OCI-LY7 (cell line): Measurements from ENCODE around the gene RGS17. TPM values are rescaled to one million over a fixed set of nuclear protein-coding genes. Genes with fewer than 3 reads are reported as not detected.

ENCODE experiments used
- BruUV-seq: library from RNA; stranded (reverse); fragments of 400-500 nt; replicated peaks from 2 replicates; lab custom pipeline; 2021; lab: Mats Ljungman, UMichigan
- CTCF ChIA-PET: fragments of 300-600 bp; sonication (Branson Sonifier 250); formaldehyde crosslinking; loops from one replicate; lab custom pipeline; 2022; ENCODE audit warnings: antibody characterized with exemption; ENCODE audit not compliant: unreplicated experiment; lab: Charles Lee
- POLR2A ChIA-PET: fragments of 300-600 bp; sonication (Branson Sonifier 250); formaldehyde crosslinking; loops from one replicate; lab custom pipeline; 2022; ENCODE audit warnings: antibody characterized with exemption; lab: Charles Lee
- DNase-seq: peaks from one replicate; pipeline ENCODE4 v3.0.0-alpha.2; 2015; ENCODE audit warnings: low spot score
- H2AFZ ChIP-seq: fragments of 200-600 bp; sonication (generic), shearing (Covaris generic); 2 replicates; pipeline ENCODE4 v1.6.1; 2014; ENCODE audit warnings: mild to moderate bottlenecking, antibody characterized with exemption, low read length, moderate library complexity
- H3K27ac ChIP-seq: fragments of 200-600 bp; sonication (generic); 2 replicates; pipeline ENCODE4 v1.5.1; 2014; ENCODE audit warnings: mixed run types, low read depth, mild to moderate bottlenecking, moderate library complexity, low read length, inconsistent platforms; ENCODE audit not compliant: poor library complexity, severe bottlenecking
- H3K36me3 ChIP-seq: fragments of 200-600 bp; sonication (generic); 2 replicates; pipeline ENCODE4 v1.6.1; 2014; ENCODE audit warnings: mild to moderate bottlenecking, antibody characterized with exemption, low read length, moderate library complexity, mixed read lengths; ENCODE audit not compliant: insufficient read depth
- H3K4me1 ChIP-seq: fragments of 200-600 bp; sonication (generic); 2 replicates; pipeline ENCODE4 v1.5.1; 2014; ENCODE audit warnings: mild to moderate bottlenecking, low read length; ENCODE audit not compliant: insufficient read depth, poor library complexity, severe bottlenecking
- H3K4me2 ChIP-seq: fragments of 200-600 bp; sonication (generic); 2 replicates; pipeline ENCODE4 v1.6.1; 2014; ENCODE audit warnings: mild to moderate bottlenecking, low read length
- H3K4me3 ChIP-seq: fragments of 200-600 bp; sonication (generic); 2 replicates; pipeline ENCODE4 v1.5.1; 2014; ENCODE audit warnings: mild to moderate bottlenecking, low read depth, low read length; ENCODE audit not compliant: poor library complexity, severe bottlenecking
- H3K79me2 ChIP-seq: fragments of 200-600 bp; sonication (generic); 2 replicates; pipeline ENCODE4 v1.6.1; 2016; ENCODE audit warnings: low read depth, mild to moderate bottlenecking, low read length, moderate library complexity, mixed read lengths; ENCODE audit not compliant: insufficient read depth
- H3K9me2 ChIP-seq: fragments of 200-600 bp; sonication (generic); 2 replicates; pipeline ENCODE4 v1.6.1; 2016; ENCODE audit warnings: mild to moderate bottlenecking, low read length, mixed read lengths; ENCODE audit not compliant: insufficient read depth
- H3K9me3 ChIP-seq: fragments of 200-600 bp; sonication (generic); 2 replicates; pipeline ENCODE4 v1.6.1; 2014; ENCODE audit warnings: mild to moderate bottlenecking, mixed run types, low read length, mixed read lengths
- H4K20me1 ChIP-seq: fragments of 200-600 bp; sonication (generic); 2 replicates; pipeline ENCODE4 v1.6.1; 2014; ENCODE audit warnings: mild to moderate bottlenecking, antibody characterized with exemption, low read length, moderate library complexity, mixed read lengths; ENCODE audit not compliant: insufficient read depth
- EZH2phosphoT487 ChIP-seq: fragments of 200-600 bp; sonication (generic); IDR thresholded peaks from 2 replicates; pipeline ENCODE4 v1.6.1; 2018; ENCODE audit warnings: low read depth, borderline replicate concordance, mild to moderate bottlenecking, mixed run types, antibody characterized with exemption, low read length, moderate library complexity, mixed read lengths
- intact Hi-C: fragments of 100-400 bp; cut with micrococcal nuclease; formaldehyde crosslinking; loops from one replicate; pipeline ENCODE4 v1.10.0; 2022; ENCODE audit not compliant: unreplicated experiment
- total RNA-seq, 2 experiments: library from RNA; depleted of rRNA in 1 of 2; stranded (reverse); fragments of >200 nt in 1 of 2; shearing (Covaris generic) in 1 of 2; gene quantifications; 2 replicates each; pipeline ENCODE4 v1.2.3, GENCODE V29; 2014 to 2022
- TF ChIP-seq, protein P1 (sequence below): fragments of 200-600 bp; sonication (generic); conservative IDR thresholded peaks from 2 replicates; pipeline ENCODE4 v1.5.1; 2014; ENCODE audit warnings: mild to moderate bottlenecking, antibody characterized with exemption, low read length, moderate library complexity, mixed read lengths

Gene RGS17
- total RNA-seq, 2 experiments from 2014 or later, result not detected

DNA sequence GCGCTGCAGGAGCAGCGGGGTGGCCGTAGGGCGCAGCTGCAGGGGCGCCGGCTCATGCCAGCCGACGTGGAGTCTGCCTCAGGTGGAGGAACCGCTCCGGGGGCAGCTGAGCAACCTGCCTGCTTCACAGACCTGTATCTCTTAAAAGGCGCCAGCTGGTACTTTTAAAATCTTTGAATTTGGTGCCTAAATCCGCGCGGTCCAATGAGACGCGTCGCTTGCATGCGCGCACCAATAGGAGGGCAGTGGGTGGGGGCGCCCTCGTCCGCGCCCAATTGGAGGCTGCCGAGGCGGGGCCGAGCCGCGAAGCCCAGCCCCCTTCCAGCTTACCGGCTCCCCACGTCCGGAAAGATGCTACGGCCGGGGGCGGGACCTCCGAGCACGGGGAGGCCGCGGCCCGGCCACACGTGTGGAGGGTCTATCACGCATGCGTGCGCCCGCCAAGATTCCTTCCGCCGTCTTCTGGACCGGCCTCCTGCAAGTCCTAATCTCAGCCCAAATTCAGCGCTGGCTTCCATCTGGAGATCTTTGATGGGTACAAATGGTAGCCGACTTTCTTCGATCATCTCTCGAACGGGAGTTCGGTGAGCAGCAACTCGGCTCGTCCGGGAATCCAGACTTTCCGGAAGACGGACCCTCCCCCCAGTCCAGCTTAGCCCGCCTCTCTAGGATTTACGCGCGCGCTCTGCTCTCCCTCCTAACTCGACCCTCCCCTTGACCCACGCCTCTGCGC is 148.0 kb downstream of the RGS17 start, which contains the start of gene FBXO5:
FBXO5 (minus strand) TSS at position 138 of the 733 bp plus-strand sequence; CDS start at position 56, 82 bp downstream.
- H3K9me3 ChIP-seq, result 0 out of 2 replicates have a peak, but pooled peaks cover 4% of the 10 kb centered on the region
- intact Hi-C loops, result loop anchor here (2.0 to 5.0 kb wide), 6 partner anchors 20 to 1591 kb away; partner anchors contain the start of genes MTRF1L, RMND1 and ZBTB2
- peaks cover 65% of the 10 kb centered on the region for H3K36me3 ChIP-seq
- peak within 1 kb of the TSS; percentile 87 for H3K27ac ChIP-seq
- ChIA-PET CTCF (no interaction called here), POLR2A (interaction anchor here (0.7 to 1.4 kb wide), 9 partner anchors 9 to 302 kb away, joined by 3 to 8 read pairs (median 4); no protein-coding TSS in a partner anchor)
- peaks cover 84% of the 10 kb centered on the region for H3K79me2 ChIP-seq
- peak within 1 kb of the TSS; percentile 98 for H3K4me3 ChIP-seq
- TF ChIP-seq EZH2phosphoT487, result no peak
- TF ChIP-seq, protein P1, sequence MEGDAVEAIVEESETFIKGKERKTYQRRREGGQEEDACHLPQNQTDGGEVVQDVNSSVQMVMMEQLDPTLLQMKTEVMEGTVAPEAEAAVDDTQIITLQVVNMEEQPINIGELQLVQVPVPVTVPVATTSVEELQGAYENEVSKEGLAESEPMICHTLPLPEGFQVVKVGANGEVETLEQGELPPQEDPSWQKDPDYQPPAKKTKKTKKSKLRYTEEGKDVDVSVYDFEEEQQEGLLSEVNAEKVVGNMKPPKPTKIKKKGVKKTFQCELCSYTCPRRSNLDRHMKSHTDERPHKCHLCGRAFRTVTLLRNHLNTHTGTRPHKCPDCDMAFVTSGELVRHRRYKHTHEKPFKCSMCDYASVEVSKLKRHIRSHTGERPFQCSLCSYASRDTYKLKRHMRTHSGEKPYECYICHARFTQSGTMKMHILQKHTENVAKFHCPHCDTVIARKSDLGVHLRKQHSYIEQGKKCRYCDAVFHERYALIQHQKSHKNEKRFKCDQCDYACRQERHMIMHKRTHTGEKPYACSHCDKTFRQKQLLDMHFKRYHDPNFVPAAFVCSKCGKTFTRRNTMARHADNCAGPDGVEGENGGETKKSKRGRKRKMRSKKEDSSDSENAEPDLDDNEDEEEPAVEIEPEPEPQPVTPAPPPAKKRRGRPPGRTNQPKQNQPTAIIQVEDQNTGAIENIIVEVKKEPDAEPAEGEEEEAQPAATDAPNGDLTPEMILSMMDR, result no peak
- peaks cover 30% of the 10 kb centered on the region for H4K20me1 ChIP-seq
- peak within 1 kb of the TSS; percentile 32; the same call in 1 of the 2 replicates for H2AFZ ChIP-seq
- peaks cover 43% of the 10 kb centered on the region for H3K4me1 ChIP-seq
- peak; percentile 98 for DNase-seq
- H3K4me2 ChIP-seq, result peak within 1 kb of the TSS; percentile 85
- no TSS peak for BruUV-seq
- H3K9me2 ChIP-seq, result no peaks in the 10 kb centered on the region

DNA sequence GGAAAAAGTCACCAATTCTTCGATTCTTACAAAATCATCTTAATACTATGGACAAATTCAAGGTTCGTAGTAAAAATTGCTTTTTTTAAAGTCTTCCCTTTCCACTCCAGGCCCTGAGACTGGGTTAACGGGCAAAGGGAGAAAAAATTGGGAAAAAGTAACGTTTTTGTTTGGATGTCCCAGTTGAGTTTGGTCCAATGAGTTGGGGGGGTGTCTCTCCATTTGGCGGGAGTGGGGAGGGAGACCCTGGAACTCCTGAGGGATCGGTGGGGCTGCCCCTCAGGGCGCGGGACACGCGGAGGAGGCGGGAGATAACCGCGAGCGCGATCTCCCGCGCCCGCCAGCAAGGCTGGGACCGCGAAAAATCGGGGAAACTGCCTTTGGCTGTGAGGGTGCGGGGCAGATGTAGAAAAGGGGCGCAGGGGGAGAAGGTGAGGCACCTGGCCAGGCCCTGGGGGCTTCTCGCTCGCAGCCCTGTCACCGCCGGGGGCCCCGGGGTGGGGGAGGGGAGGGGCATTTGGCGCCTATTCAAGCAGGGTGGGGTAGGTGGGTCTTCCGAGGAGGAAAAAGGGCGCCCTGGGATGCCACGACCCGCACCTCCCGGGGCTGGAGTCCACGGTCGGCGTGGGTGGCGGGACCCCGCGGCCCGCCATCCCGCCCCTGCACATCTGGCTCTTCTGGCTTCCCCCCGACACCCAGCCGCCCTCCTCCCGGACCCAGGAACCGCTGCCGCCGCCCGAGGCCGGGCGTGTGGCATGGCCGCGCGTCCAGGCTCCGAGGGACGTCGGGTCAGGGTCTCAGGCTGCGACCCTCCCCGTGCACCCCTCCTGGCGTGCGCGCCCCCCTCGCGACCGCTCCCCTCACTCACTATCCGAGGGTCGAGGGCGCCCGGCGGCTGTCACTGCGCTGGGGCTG is 148.8 kb downstream of the RGS17 start:
- Histone ChIP-seq H4K20me1 (peaks cover 39% of the 10 kb centered on the region), H3K36me3 (peaks cover 72% of the 10 kb centered on the region), H3K27ac (peak overlapping the region; percentile 86), H3K4me2 (peak overlapping the region; percentile 85), H2AFZ (peak overlapping the region; percentile 4; the same call in 1 of the 2 replicates), H3K9me2 (no peaks in the 10 kb centered on the region), H3K79me2 (peaks cover 92% of the 10 kb centered on the region), H3K4me3 (peak overlapping the region; percentile 98), H3K4me1 (peaks cover 51% of the 10 kb centered on the region), H3K9me3 (0 out of 2 replicates have a peak, but pooled peaks cover 4% of the 10 kb centered on the region)
- BruUV-seq, result no TSS peak
- TF ChIP-seq, protein P1, result no peak
- TF ChIP-seq EZH2phosphoT487, result no peak
- peak; percentile 44 for DNase-seq
- CTCF ChIA-PET, result no interaction called here
- intact Hi-C loops, result loop anchor here (2.0 to 5.0 kb wide), 6 partner anchors 21 to 1590 kb away; partner anchors contain the start of genes MTRF1L, RMND1 and ZBTB2
- POLR2A ChIA-PET, result interaction anchor here (0.7 to 1.4 kb wide), 9 partner anchors 9 to 301 kb away, joined by 3 to 8 read pairs (median 4); no protein-coding TSS in a partner anchor
